ENCODE measurements around the gene THSD4. TPM values are rescaled to one million over a fixed set of nuclear protein-coding genes. Genes with fewer than 3 reads are reported as not detected.
A peak's percentile ranks its signal among the peaks of the same experiment; 100 is the strongest.

The THSD4 gene
- total RNA-seq, 1 donor from 2014 or later, result 151 TPM

DNA sequence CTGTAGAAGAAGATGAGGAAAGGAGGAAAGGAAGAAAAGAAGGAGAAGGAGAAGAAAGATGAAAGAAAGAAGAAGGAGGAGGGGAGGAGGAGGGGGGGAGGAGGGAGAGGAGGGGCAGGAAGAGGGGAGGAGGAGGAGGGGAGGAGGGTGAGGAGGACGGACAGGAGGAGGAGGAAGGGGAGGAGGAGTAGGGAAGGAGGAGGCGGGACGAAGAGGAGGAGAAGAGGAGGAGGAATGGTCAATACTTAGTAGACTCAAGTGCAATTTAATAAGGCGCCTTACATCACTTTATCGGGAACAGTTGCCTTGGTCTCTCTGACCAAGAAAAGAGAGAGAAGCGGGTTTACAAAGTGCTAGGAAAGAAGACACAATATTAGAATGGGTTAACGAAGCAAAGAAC, 671.4 kb downstream of the THSD4 start:
- intact Hi-C loops (cut with DNase I), result no loop called here
- Histone ChIP-seq H3K4me1 (peaks cover 7 to 18% of the 10 kb centered on the region in 2 donors), H3K36me3 (no peaks in the 10 kb centered on the region), H3K9me3 (no peaks in the 10 kb centered on the region), H3K27ac (no peak overlapping the region), H3K27me3 (no peaks in the 10 kb centered on the region), H3K4me3 (no peak overlapping the region)
- TF ChIP-seq, protein P1, sequence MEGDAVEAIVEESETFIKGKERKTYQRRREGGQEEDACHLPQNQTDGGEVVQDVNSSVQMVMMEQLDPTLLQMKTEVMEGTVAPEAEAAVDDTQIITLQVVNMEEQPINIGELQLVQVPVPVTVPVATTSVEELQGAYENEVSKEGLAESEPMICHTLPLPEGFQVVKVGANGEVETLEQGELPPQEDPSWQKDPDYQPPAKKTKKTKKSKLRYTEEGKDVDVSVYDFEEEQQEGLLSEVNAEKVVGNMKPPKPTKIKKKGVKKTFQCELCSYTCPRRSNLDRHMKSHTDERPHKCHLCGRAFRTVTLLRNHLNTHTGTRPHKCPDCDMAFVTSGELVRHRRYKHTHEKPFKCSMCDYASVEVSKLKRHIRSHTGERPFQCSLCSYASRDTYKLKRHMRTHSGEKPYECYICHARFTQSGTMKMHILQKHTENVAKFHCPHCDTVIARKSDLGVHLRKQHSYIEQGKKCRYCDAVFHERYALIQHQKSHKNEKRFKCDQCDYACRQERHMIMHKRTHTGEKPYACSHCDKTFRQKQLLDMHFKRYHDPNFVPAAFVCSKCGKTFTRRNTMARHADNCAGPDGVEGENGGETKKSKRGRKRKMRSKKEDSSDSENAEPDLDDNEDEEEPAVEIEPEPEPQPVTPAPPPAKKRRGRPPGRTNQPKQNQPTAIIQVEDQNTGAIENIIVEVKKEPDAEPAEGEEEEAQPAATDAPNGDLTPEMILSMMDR (IDR thresholded peaks at IDR 0.05), result no peak
- DNase-seq (ENCODE audit: low spot score in 2 of 2), result peak in 1 of 2 donors; percentile 7

DNA sequence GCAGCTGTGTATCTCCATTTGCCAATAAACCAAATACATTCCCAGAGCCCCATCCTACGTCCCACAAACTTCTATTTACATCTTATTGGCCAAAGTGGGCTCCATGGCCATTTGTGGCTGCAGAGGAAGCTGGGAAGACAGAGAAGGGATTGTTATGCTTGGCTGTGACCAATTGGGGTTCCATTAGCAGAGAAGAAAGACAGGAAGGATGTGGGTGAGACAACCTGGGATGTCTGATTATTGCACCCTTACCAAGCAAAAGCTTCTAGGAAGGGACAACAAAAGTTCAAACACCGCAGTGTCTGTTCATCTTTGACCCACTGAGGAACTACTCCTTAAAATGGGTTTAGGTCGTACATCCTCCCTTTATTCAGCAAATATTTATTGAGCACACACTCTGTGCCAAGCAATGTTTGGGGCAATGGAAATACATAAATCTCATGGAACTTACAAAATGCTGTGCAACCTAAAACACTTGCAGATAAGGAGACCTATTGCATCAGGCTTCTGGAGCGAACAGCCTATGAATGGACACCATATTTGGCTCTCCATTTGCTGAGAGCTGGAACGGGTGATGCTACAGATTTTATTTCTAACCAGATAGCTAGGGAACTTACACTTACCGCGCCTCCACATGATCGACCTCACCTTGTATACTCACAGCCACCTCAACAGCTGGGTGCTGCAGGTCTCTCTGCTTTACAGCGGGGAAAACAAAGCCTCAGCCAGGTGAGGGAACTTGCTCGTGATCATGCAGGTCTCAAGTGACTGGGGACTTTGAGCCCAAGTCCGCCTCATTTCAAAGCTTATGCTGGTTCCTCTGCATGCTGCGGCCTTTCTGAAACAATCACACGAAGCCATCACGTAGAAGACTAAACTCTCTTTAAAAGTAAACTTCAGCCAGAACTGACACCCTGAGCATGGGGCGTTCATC, 673.6 kb downstream of the THSD4 start:
- Histone ChIP-seq H3K4me1 (no peaks in the 10 kb centered on the region), H3K4me3 (no peak overlapping the region), H3K27me3 (no peaks in the 10 kb centered on the region), H3K27ac (no peak overlapping the region), H3K36me3 (no peaks in the 10 kb centered on the region), H3K9me3 (no peaks in the 10 kb centered on the region)
- peak in 1 of 2 donors; percentile 35 for DNase-seq (ENCODE audit: low spot score in 2 of 2)
- intact Hi-C loops (cut with DNase I), result no loop called here
- TF ChIP-seq, protein P1 (IDR thresholded peaks at IDR 0.05), result no peak

DNA sequence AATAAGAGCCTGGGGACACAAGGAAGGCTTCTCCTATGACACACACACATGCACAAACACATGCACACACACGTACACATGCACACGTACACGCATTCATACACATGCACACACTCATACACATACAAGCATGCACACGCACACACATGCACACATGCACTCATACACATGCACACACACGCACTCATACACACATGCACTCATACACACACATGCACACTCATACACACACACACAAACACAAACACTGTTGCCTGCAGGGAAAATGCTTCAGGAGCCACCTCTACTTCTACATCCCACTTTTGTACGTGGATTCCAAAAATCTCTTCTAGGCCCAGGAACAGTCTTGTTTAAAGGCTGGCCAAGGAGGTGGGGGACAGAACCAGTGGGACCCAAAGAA, 674.3 kb downstream of the THSD4 start:
- DNase-seq (ENCODE audit: low spot score in 2 of 2), result peak in 1 of 2 donors; percentile 19
- H3K9me3 ChIP-seq, result no peaks in the 10 kb centered on the region
- no peaks in the 10 kb centered on the region for H3K36me3 ChIP-seq
- no peaks in the 10 kb centered on the region for H3K27me3 ChIP-seq
- TF ChIP-seq, protein P1 (IDR thresholded peaks at IDR 0.05), result no peak
- intact Hi-C loops (cut with DNase I), result no loop called here
- no peaks in the 10 kb centered on the region for H3K4me1 ChIP-seq
- H3K4me3 ChIP-seq, result no peak overlapping the region
- no peak overlapping the region for H3K27ac ChIP-seq

DNA sequence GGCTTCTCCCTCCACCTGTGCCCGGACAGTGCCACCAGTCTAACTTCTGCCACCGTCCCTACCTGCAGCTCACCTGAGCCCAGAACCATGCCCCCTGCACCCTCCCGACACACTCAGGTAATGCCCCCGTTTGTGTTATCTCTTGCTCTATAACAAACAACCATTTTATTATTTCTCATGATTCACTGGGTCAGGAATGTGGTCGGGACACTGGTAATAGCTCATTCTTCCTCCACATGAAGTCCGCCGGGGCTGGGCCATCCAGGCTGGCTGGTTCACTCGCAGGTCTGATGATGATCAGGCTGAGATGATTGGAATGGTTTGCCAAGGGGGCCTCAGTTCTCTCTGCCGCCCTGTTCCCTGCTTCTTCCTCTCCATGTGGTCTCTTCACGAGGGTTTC, 674.8 kb downstream of the THSD4 start:
- Histone ChIP-seq H3K9me3 (no peaks in the 10 kb centered on the region), H3K36me3 (no peaks in the 10 kb centered on the region), H3K4me1 (no peaks in the 10 kb centered on the region), H3K27ac (no peak overlapping the region), H3K4me3 (no peak overlapping the region), H3K27me3 (no peaks in the 10 kb centered on the region)
- intact Hi-C loops (cut with DNase I), result no loop called here
- peak in 1 of 2 donors; percentile 46 for DNase-seq (ENCODE audit: low spot score in 2 of 2)
- TF ChIP-seq, protein P1 (IDR thresholded peaks at IDR 0.05), result no peak

DNA sequence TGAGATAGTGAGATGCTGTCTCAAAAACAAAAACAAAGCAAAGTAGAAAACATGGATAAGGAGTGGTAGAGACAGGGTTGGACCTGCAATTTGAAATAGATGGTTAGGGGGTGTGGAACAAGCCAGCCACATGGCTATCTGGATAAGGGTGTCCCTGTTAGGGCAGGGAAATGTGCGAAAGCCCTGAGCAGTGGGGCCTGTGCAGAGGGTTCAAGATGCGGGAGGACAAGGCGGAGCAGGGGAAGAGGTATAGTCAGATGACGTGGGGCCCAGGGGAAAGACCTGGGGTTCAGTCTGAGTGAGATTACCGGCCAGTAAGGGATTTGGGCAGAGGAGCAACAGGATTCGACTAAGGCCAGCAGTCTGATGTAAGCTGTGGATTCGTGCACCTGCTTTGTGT, 676.7 kb downstream of the THSD4 start:
- no peak overlapping the region for H3K4me3 ChIP-seq
- H3K27ac ChIP-seq, result no peak overlapping the region
- intact Hi-C loops (cut with DNase I), result no loop called here
- H3K4me1 ChIP-seq, result no peaks in the 10 kb centered on the region
- H3K27me3 ChIP-seq, result no peaks in the 10 kb centered on the region
- TF ChIP-seq, protein P1 (IDR thresholded peaks at IDR 0.05), result no peak
- H3K9me3 ChIP-seq, result no peaks in the 10 kb centered on the region
- peak in 1 of 2 donors; percentile 56 for DNase-seq (ENCODE audit: low spot score in 2 of 2)
- no peaks in the 10 kb centered on the region for H3K36me3 ChIP-seq

Measured in ascending aorta (tissue), 2 donors.